Epithelial cell of proximal tubule (primary cell): ENCODE results near the gene MSANTD1. TPM values are rescaled to one million over a fixed set of nuclear protein-coding genes. Genes with fewer than 3 reads are reported as not detected.

ENCODE experiments used
- DNase-seq: peaks from one replicate; pipeline ENCODE4 v3.0.0-alpha.2; 2011; ENCODE audit warnings: low read depth
- H3K4me3 ChIP-seq: 2 replicates; pipeline ENCODE4 v1.5.1; 2011; ENCODE audit warnings: low read depth, mild to moderate bottlenecking, low read length
- total RNA-seq: library from RNA; depleted of rRNA; stranded (reverse); fragments of >200 nt; gene quantifications from 2 replicates; pipeline ENCODE4 v1.2.3, GENCODE V29; 2015
- TF ChIP-seq, protein P1 (sequence below): conservative IDR thresholded peaks from 2 replicates; pipeline ENCODE4 v1.5.1; 2012; ENCODE audit warnings: low read depth, mild to moderate bottlenecking, low read length

Gene MSANTD1
- total RNA-seq, 1 donor from 2014 or later: not detected

DNA sequence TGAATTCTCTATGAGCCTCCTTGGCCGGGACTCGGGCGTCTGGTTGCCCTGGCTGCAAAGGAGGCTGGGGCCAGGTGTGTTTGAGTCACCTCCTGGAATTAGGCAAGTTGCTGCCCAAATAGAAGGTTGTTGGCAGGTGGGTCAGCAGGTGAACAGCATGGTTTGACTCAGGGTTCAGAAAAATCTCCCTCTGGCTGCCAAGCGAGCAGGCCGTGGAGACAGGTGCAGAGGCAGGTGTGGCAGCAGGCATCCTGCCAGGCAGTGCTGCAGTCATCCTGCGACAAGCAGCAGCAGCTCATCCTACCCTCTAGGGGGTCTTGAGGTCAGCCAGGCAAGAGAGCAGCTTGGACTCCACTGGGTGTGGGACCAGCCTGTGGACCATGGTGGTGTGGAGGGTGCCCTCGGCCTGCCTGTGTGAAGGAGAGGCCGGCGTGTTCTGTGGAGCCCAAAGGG, 8.2 kb downstream of the MSANTD1 start:
- TF ChIP-seq, protein P1, sequence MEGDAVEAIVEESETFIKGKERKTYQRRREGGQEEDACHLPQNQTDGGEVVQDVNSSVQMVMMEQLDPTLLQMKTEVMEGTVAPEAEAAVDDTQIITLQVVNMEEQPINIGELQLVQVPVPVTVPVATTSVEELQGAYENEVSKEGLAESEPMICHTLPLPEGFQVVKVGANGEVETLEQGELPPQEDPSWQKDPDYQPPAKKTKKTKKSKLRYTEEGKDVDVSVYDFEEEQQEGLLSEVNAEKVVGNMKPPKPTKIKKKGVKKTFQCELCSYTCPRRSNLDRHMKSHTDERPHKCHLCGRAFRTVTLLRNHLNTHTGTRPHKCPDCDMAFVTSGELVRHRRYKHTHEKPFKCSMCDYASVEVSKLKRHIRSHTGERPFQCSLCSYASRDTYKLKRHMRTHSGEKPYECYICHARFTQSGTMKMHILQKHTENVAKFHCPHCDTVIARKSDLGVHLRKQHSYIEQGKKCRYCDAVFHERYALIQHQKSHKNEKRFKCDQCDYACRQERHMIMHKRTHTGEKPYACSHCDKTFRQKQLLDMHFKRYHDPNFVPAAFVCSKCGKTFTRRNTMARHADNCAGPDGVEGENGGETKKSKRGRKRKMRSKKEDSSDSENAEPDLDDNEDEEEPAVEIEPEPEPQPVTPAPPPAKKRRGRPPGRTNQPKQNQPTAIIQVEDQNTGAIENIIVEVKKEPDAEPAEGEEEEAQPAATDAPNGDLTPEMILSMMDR: no peak
- no peak for DNase-seq
- no peak overlapping the region for H3K4me3 ChIP-seq

DNA sequence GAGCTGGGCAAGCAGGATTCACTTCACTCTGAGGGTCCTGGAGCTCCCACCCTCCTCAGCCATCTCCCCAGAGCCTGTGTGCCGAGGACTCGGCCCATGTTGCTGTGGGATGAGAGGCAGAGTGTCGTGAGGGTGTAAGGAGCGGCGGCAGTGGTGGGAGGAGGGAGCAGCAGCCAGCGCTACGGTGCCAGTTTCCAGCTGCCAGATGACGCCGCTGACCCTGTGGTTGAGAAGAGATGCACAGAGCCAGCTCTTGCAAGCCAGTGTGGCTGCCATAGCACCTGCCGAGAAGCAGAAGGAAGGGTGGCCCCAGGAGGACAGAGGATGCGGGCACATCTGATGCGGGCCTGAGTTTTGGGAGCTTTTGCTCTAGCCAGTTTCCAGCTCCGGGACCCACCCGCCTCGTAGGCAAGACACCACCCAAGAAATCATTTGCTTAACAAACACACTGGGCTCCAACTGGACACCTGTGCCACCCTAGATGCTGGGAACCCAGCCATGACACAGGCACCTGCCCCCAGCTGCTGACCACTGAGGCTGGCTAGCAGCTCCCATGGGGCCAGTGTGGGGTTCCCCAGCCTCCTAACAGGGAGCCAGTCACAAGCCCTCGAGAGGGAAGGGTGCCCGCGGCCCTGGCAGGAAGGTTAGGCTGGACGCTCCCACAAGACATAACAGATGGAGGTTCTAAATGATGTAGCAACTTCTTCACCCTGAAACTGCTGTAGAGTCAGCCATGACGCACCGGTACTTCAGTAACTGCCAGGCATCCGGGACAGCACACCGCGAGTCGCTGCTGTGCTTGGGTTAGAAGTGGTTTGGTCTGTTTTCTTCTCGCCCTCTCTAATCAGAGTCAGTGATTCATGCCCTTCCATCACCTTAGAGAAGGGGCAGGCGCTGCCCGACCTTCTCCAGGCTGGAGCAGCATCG, 8.9 kb downstream of the MSANTD1 start:
- TF ChIP-seq, protein P1: no peak
- no peak for DNase-seq
- no peak overlapping the region for H3K4me3 ChIP-seq

DNA sequence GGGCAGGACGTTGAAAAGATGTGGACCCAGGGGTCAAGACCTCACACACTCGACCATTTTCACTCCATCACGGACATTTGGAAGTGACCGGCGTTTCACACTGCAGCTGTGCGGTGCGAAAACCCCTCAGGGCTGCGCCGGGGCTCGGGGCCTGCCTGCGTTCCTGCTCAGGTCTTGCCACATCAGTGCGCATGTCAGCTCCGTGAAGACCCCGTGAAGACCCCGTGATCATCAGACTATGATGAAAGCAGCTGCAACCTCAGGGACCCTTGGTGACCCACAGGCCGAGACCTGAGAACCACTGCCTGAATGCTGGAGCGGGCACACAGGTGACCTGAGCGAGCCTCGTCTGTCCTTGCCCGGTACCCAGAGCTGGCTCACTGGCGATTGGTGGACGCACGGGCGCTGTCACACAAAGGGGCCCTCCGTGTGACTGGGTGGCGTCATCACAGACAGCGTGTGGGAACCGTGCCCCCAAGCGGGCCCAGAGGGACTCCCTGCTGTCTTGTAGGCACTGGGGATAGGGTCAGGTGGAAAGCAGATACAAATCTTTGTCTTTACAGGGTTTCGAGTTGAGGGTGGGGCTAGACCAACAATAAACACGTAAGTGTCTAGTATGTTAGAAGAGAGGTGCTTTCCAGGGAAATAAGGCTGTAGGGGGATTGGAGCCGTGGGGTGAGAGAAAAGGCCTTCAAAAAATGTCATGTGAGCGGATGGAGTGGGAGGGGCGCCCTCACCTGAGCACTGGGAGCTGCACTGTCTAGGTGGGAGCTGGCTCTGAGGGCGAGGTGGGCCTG, 12.7 kb downstream of the MSANTD1 start:
- TF ChIP-seq, protein P1: no peak
- DNase-seq: no peak
- H3K4me3 ChIP-seq: no peak overlapping the region

DNA sequence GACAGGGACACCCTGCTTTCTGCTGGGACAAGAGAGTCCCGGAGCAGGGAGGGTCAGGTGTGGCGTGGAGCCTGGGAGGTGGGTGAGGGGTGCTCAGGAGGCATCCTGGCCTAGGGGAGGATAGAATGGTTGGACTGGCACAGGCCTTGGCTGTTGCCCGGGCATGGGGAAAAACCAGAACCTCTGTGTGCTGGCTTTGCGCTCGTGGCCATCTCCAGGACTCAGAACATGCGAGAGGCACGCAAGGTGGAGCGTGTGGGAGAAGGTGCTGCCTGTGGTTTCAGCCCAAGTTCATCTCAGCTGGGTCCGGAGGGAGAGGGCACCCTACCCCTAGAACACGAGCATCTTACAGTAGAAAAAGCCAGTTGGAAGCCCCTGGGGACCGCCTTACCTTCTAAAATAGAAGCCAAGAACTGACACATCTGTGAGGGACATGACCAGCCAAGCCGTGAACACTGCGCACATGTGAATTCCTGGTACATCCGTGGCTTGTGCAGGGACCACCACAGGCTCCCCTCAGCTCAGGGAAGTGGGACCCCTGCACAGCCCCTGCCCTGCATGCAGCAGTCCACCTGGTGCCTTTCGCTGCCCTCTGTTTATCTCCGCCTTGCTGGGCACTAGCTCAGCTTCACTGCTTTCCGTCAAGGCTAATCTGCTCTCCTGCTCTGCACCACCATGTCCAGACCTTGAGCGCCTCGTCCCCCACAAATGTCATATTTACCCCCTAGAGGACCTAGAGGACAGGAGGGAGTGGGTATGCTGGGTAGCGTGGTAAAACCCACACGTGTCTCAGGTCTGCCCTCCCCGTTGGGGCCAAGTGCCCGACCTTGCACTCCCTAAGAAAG, 13.5 kb downstream of the MSANTD1 start:
- no peak for DNase-seq
- TF ChIP-seq, protein P1: no peak
- H3K4me3 ChIP-seq: no peak overlapping the region

DNA sequence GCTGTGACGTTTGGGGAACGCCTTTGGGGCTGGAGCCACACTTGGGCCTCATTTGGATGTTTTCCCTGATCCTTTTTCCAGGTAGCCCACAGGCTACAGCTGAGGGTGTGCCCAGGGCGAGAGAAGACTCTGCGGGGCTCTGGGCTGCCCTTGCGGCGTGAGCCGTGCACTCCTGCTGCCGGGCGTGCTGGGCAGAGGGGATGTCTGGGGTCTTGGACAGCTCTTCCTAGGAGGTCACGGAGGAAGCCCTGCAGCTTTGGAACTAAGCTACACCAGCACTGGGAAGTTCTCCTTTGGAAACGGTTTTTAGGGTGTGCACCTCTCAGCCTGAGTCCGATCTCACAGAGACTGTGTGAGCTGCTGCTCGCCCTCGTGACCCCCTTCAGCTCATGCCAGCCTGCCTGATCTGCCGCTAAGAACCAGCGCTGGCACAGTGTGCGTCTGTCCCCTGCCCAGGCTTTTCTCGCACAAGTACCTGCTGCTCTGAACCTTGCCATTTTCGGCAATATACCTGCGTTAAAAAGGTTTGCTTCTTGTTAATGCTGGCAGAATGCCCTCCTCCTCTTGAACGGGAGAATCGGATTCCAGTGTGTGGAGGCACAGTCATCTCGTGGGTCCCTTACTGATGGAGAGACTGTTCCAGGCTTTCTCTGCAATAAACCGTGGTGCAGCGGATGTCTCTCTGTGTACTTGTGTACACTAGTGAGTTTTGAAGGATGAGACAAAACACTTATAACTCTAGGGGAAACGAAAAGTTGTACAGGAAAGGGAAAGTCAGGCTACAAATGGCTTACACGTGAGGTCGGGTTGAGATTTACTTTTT, 14.3 kb downstream of the MSANTD1 start:
- H3K4me3 ChIP-seq: no peak overlapping the region
- TF ChIP-seq, protein P1: no peak
- DNase-seq: no peak

- DNase-seq: no peak
- TF ChIP-seq, protein P1: no peak
- H3K4me3 ChIP-seq: no peak overlapping the region
Measured at GRCh38 chr4:3263876-3264193, 14.9 kb downstream of the MSANTD1 start.
